ENCODE measurements around the gene SKI. TPM values are rescaled to one million over a fixed set of nuclear protein-coding genes. Genes with fewer than 3 reads are reported as not detected.
A peak's percentile ranks its signal among the peaks of the same experiment; 100 is the strongest.

SKI gene
- total RNA-seq, 2 experiments from 2014 or later: 286 to 324 TPM

GRCh38 chr1:2203671-2204414 is 24.3 kb upstream of the SKI start:
- H3K36me3 ChIP-seq (ENCODE audit: insufficient read depth, low read length): no peaks in the 10 kb centered on the region
- Mint-ChIP-seq H3K4me1 (ENCODE audit: low read depth) (peaks cover 15% of the 10 kb centered on the region), H3K9me3 (no peaks in the 10 kb centered on the region), H3K36me3 (ENCODE audit: low read depth) (no peaks in the 10 kb centered on the region), H3K27me3 (no peaks in the 10 kb centered on the region), H3K4me3 (no peak overlapping the region), H3K27ac (no peak overlapping the region)
- peaks cover 44% of the 10 kb centered on the region for H3K4me1 ChIP-seq (ENCODE audit: insufficient read depth, low read length)
- no peak for ATAC-seq (ENCODE audit: poor library complexity)
- ChIA-PET POLR2A (interaction anchor here (0.6 to 2.4 kb wide), 6 partner anchors 9 to 801 kb away, joined by 3 to 10 read pairs (median 6); partner anchors contain the start of genes FAAP20, MORN1, RER1 and SKI), CTCF (interaction anchor here (1.1 to 2.5 kb wide), 4 partner anchors 9 to 178 kb away, joined by 3 to 11 read pairs (median 5); partner anchors contain the start of gene FAAP20)
- H3K27ac ChIP-seq (ENCODE audit: low read depth in 1 of 2, low read length in 2 of 2): peak overlapping the region; percentile 18 to 35
- H3K27me3 ChIP-seq (ENCODE audit: control insufficient read depth in 1 of 2, insufficient read depth in 2 of 2, low read length in 2 of 2): no peaks in the 10 kb centered on the region
- peak overlapping the region; percentile 39 for H3K4me3 ChIP-seq (ENCODE audit: low read length)
- H3K9me3 ChIP-seq (ENCODE audit: control insufficient read depth in 1 of 2, insufficient read depth in 1 of 2, low read length in 2 of 2): peaks cover 0 to 3% of the 10 kb centered on the region in 2 experiments
- DNase-seq: peak in 2 of 14 experiments; percentile 29 to 61
- intact Hi-C loops (cut with DNase I, micrococcal nuclease): loop anchor here in 1 of 2 experiments (5.0 kb wide), 2 partner anchors 323 to 438 kb away; partner anchors contain the start of gene PANK4
- TF ChIP-seq CTCF (IDR thresholded peaks at IDR 0.05): no peak

- H3K27me3 ChIP-seq (ENCODE audit: control insufficient read depth in 1 of 2, insufficient read depth in 2 of 2, low read length in 2 of 2): no peaks in the 10 kb centered on the region
- no peaks in the 10 kb centered on the region for H3K9me3 Mint-ChIP-seq
- peaks cover 0 to 3% of the 10 kb centered on the region in 2 experiments for H3K9me3 ChIP-seq (ENCODE audit: control insufficient read depth in 1 of 2, insufficient read depth in 1 of 2, low read length in 2 of 2)
- H3K4me1 ChIP-seq (ENCODE audit: insufficient read depth, low read length): peaks cover 36% of the 10 kb centered on the region
- peak overlapping the region; percentile 39 for H3K4me3 ChIP-seq (ENCODE audit: low read length)
- intact Hi-C loops (cut with DNase I, micrococcal nuclease): loop anchor here in 1 of 2 experiments (5.0 kb wide), 2 partner anchors 323 to 438 kb away; partner anchors contain the start of gene PANK4
- DNase-seq: peak in 1 of 14 experiments; percentile 91
- no peaks in the 10 kb centered on the region for H3K36me3 Mint-ChIP-seq (ENCODE audit: low read depth)
- H3K36me3 ChIP-seq (ENCODE audit: insufficient read depth, low read length): no peaks in the 10 kb centered on the region
- H3K27me3 Mint-ChIP-seq: no peaks in the 10 kb centered on the region
- peak overlapping the region; percentile 18 to 35 for H3K27ac ChIP-seq (ENCODE audit: low read depth in 1 of 2, low read length in 2 of 2)
- peaks cover 8% of the 10 kb centered on the region for H3K4me1 Mint-ChIP-seq (ENCODE audit: low read depth)
- ATAC-seq (ENCODE audit: poor library complexity): peak; percentile 49
- ChIA-PET CTCF (interaction anchor here (1.8 to 2.5 kb wide), 3 partner anchors 9 to 177 kb away, joined by 4 to 11 read pairs (median 6); partner anchors contain the start of gene FAAP20), POLR2A (interaction anchor here (0.6 to 2.4 kb wide), 7 partner anchors 10 to 802 kb away, joined by 3 to 10 read pairs (median 6); partner anchors contain the start of genes FAAP20, MORN1, RER1 and SKI)
- no peak overlapping the region for H3K27ac Mint-ChIP-seq
- no peak for TF ChIP-seq CTCF (IDR thresholded peaks at IDR 0.05)
- H3K4me3 Mint-ChIP-seq: no peak overlapping the region
Observed at GRCh38 chr1:2204415-2205190, 23.5 kb upstream of the SKI start.

Measured in CD4-positive, alpha-beta T cell (primary cell).